ENCODE data around the gene TBL1XR1.
"Not testable (repeated sequence)": the region's sequence is repeated elsewhere in the genome, so short reads cannot be mapped to it uniquely, and the experiment has no call there.

The TBL1XR1 gene

DNA sequence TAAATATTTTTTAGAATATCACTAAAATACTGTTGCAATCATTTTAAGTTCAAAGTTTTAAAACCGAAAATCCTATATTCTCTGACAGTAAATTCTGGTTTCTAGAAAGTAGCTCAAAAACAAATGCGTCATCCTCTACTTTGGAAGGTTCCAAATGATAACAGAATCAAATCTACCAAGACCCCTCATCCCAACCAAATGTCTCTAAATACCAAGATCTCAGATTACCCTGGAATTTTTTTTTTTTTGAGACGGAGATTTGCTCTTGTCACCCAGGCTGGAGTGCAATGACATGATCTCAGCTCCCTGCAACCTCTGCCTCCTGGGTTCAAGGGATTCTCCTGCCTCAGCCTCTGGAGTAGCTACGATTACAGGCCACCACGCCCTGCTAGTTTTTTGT lies 16.8 kb downstream of the TBL1XR1 start:
- no peak for DNase-seq

DNA sequence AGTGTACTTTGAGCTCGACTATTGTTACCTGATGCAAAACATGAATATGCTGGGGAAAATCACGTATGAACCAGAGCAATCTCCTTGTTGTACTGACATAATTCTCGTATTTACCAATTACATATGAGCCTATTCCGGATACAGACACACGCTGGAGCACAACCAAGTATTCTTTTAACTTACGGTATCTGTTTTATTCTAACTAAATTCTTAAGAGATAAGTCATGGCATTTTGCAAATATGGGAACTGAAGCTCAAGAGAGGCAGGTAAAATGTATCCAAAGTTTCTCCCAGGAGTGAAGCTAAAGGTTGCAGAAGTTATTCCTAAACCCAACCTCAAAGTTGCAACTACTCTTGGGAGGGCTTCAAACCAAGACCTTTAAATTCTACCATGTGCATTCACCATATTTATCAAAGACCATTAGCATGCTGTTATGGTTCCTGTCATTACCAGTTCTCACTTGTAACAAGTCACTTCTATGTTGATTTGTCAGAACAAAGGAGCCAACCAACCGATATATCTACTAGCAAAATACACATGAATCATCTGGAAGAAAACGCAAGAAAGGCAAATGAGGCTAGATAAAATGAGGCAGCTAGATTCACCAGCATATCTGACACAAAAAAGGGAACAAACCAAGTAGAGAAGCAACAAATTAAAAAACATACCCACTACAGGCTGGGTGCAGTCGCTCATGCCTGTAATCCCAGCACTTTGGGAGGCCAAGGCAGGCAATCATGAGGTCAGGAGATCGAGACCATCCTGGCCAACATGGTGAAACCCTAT lies 17.8 kb downstream of the TBL1XR1 start:
- DNase-seq, result no peak

DNA sequence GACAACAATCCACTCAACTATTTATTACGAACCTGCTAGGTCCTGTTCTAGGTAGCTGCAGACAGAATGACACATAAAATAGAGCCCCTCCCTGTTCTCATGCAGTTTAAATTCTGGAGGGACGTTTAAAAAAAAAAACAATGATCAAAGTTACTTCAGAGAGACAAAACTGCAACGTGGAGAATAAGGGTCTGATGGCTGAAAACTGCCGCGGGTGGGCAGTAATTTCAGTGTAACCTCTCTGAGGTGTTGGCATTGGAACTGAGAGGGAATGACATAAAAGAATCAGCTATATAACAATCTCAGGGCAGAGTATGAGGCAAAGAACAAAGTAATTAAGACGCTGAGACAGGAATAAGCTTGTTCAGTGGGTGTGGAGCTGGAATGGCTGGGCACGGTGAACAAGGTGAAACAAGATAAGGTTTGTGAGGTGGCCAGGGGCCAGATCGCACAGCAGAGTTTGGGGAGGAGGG lies 19.5 kb downstream of the TBL1XR1 start:
- DNase-seq, result no peak

DNA sequence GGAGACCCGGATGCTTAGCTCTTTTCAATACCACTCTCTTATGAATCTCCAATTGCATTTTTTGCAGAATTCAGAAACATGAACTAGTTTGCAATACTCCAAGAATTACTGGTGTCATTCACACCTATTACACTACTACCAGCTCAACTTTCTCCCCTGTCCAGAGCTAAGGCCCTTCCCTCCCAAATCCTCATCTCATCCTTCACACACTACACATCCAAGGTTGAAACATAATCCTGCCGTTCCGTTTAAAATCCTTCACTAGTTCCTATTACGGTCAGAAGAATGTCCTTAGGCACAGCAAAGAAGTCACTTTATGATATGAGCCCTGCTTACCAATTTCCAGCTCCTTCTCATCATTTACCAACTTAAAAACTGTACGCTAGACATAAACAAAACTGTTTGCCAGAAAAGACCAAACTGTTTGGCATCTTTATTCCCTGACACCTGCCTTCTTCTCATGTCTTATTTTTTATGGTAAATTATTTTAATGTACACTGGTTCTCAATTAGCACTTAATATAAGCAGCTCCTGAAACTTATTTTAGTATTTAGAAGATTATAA lies 22.6 kb downstream of the TBL1XR1 start:
- no peak for DNase-seq

DNA sequence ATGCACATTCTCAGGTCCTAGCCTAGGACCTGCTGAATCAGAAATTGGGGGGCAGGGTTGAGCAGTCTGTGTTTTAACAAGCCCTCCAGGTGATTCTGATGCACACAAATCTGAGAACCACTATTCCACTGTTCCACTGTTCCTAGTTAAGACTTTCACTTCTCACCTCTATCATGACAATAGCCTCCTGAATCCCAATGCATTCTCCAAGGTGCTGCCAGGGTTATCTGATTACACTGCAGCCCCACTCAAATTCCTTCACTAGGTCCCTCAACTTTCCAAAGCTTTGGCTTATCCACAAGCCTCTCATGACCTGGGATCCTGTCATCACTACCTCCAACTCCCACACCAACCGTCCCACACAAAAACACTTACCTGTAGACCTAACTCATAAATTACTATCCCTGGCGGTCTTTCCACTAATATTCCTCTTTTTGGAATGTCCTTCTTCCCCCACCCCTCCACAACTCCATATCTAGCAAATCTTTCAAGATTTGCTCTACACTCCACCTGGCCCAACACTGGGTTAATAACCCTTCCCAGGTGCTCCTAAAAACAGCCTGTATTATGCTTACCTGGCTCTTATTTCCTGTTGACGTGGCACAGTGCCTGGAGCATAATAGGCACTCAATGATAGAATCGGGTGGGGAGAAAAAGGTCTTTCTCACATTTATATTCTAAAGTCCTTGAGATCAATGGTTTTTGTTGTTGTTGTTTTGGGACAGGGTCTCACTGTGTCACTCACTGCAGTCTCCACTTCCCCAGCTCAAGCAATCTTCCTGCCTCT lies 27.2 kb downstream of the TBL1XR1 start:
- no peak for DNase-seq

DNA sequence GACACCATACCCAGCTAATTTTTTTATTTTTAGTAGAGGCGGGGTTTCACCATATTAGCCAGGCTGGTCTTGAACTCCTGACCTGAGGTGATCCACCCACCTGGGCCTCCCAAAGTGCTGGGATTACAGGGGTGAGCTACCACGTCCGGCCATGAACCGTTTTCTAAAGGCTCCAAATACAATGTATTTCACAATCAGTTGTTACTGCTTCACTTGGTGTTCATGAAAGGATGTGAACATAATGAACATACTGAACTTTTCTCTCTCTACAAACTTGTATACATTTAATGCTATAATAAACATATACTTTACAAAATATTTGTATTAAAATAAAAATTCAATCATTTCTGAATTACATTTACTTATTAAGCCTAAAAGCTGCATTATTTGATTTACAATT lies 28.9 kb downstream of the TBL1XR1 start:
- DNase-seq, result no peak

DNA sequence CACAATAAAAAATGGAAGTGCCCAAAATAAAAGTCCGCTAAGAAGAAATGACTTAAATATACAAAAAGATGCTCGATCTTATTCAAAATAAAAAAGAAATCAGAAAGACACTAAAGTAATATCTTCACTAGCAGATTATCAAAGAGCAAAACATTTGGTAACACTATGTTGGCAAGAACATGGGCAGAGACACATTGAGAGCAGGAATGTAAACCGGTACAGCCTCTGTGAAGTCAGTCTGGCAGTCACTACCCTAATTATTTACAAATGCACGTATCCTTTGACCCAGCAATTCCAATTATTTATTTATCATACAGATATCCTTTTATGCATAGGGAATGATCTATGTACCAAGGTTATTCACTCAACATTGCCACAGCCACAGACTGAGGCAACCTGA lies 34.5 kb downstream of the TBL1XR1 start:
- DNase-seq, result no peak

DNA sequence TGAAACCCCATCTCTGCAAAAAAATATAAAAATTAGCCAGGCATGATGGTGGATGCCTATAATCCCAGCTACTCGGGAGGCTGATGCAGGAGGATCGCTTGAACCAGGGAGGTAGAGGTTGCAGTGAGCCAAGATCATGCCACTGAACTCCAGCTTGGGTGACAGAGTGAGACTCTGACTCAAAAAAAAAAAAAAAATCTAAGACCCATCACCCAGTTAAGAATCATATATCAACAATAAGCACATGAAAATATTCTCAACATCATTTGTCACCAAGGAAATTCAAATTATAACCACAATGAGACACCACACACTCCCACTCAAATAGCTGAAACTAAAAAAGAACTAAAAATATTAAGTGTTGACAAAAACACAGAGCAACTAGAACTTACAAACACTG lies 35.7 kb downstream of the TBL1XR1 start:
- DNase-seq, result not testable (repeated sequence)

DNA sequence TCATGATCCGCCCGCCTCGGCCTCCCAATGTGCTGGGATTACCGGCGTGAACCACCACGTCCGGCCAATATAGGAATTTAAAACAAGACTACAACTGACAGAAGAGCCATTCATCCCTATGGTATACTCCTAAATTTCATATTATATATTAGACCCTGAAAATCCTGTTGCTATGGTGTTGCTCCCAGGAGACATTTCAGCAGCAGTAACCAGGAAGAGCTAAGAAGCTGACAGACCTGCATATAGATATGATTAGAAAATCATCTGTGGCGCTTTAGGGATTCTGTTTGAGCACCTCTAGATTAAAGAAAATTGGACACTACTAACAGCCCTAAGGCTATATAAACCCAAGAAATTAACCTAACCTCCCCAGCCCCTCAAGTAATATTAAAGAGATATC lies 38.8 kb downstream of the TBL1XR1 start:
- DNase-seq, result no peak

DNA sequence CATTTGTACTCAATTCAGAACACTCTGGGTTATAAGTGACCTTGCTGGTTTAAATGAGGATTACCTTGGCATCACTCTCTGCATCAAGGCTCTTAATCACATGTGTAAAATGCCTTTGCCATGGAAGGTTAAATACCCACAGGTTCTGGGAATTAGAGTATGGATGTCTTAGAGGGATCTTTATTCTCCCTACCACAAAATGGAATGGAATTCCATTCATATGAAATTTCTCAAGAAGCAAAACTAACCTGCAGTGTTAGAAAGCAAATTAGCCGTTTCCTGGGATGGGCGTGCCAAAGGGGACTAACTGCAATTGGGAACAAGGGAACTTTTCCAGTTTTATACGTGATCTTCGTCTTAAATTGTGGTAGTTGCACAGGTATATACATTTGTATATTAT lies 39.8 kb downstream of the TBL1XR1 start:
- no peak for DNase-seq

DNA sequence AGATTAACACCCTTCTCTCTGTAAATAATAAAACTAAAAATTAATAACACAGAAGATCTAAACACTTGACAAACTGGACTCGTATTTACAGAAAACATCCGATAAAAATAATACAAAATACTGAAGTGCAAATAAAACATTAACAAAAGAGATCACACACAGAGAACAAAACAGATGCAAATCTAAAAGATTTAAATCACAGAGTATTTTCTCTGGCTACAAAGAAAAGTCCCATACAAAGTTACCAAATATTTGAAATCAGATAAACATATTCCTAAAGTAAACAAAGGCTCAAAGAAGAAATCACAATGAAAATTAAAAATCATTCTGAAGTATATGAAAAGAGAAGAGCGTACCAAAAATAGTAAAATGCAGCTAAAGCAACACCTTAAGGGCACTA lies 42.5 kb downstream of the TBL1XR1 start:
- DNase-seq, result no peak

DNA sequence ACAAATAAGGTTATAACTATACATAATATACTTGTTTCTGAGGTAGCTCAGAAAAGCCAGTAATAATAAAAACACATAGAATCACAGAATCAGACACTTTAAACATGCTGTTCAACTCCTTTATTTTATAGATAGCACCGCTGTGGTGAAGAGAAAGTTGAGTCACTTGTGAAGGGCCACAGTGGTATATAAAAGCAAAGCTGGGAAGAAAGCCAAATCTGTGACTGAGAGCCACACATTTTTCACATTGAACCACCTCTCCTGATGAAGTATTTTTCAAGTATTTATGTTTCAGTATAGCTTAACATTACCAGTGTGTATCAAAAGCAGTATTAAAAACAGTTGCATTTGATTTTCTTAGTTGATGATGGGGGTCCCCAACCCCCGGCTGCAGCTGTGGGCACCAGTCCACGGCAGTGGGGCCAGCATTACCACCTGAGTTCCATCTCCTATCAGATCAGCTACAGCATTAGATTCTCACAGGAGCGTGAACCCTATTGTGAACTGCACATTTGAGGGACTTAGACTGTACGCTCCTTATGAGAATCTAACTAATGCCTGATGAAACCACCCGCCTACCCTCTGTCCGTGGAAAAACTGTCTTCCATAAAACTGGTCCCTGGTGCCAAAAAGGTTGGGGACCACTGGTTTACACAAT lies 46.2 kb downstream of the TBL1XR1 start:
- DNase-seq, result peak; percentile 76

DNA sequence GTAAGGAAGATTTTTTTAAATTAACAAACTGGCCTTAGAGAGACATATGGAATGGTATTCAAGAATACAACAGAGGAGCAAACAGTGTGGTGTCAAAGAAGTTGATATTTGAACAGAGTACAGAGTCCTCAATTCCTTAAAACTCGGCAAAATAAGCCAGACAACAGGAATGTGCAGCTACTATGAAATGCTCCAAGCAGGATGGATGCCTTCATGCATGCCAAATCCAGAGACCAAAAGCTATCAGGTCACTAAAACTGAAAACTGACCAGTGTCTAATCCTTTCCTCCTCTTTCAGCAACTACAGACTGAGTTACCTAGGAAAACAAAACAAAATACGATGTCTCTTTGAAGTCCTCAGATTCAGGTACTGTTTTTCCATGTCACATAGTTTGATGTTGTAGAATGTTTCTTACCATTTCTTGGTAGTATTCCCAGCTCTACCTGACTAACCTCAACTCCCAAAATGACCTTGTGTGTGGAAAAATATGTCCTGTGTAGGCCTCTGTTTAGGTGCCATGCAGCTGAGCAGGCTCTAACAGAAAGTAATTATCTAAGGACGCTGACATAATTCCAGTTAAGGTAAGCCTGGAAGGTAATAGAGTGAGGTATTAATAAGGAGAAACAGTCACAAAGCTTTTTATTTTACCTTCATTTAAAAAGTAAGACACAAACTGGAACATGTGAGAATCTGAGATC lies 46.9 kb downstream of the TBL1XR1 start:
- DNase-seq, result no peak

DNA sequence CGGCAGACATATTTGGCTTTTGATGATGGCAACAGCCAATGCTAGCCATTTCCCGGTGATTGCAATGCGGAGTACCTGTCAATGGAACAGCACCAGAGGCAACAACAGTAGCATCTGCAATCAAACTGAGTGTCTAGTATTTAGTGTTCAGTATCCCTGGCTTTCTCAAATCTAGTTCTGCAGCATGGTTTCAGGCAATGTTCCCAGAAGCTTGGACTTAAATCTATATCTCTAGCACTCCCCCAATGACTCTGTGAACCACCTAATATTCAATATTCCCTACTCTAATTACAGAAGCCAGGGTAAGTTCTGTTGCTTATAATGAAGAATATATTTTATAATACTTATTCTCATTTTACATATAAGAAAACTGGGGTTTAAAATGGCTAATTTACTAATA lies 48.2 kb downstream of the TBL1XR1 start:
- DNase-seq, result no peak

DNA sequence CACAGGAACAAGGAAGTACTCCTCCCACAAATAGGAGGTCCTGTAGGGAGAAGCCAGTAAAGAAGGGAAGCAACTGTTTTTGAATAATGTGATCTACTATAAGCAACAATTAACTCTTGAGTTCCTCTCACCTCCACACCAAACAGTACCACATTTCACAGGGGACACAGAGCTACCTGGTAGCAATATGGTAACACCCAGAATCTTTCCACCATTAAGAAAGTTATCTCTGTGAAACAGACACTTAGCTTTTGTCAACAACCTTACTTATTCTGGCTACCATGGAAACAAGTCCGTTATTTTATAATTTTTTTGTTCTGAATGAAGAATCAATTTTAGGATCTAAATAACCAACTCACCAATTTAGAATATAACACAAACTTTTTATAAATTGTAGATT lies 49.5 kb downstream of the TBL1XR1 start:
- DNase-seq, result no peak

DNA sequence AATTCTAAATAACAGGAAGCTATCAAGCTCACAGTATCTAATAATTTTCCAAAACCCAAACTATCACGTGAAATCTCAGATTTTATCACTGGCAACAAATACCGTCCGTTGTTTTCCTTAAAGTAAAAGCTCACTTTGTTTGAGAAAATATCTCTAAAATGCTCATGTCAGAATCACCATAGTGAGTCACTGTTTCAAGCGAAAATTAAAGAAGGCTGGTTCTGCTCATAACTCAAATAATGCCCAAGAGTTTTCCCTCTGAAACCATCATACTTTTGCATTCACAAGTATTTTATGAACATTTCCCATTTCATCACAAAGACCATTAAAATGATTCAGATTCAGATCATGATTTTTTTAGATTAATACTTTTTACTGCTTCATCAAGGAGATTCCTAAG lies 50.6 kb downstream of the TBL1XR1 start:
- DNase-seq, result no peak

DNA sequence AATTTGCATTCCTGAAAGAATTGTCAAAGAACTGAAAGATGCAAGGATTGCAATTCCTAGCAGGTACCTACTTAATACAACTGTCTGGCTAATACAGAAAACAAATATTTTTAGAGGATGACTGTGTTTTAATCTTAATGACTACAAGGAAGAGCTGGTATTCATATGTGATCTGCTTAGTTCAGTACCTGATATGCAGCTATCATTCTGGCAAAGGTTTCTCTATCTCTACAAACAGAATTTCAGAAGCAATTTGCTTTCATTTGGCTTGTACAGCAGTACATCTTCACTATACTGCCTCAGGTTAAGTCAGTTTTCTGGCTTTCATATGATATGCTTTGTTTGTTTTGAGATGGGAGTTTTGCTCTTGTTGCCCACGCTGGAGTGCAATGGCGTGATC lies 51.3 kb downstream of the TBL1XR1 start:
- DNase-seq, result no peak

DNA sequence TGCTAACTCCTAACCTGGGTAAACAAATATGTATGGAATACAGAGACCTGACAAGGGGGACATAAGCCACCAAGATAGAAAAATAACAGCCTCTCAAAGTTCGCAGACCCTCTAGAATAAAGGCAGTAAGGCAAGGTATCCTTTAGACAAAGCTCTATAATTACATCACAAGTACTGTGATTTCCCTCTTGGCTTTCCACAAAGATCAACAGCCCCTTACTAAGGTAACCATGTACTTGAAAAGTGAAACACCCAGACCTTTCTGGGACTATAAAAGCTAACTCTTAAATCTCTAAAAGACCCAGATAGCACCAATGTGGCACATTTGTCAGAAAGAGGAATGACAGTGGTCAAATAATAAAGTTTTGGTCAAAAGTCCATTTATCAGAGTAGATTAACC lies 51.9 kb downstream of the TBL1XR1 start:
- DNase-seq, result no peak

DNA sequence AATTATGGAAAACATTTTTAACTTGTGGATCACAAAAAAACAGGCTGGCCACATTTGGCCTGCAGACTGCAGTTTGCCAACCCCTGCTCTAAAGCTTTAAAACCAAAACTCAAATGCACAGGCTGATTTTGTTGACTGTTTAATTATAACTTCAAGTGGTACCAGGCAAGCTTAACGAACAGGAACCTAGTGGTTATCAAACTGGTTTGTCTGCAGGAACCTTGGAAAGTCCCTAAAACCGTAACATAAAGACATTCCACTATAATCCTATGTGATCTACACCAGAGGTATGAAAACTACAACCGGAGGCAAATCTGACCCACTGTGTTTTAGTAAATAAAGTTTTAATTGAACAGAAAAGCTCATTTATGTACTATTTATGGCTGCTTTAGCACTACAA lies 52.4 kb downstream of the TBL1XR1 start:
- no peak for DNase-seq

DNA sequence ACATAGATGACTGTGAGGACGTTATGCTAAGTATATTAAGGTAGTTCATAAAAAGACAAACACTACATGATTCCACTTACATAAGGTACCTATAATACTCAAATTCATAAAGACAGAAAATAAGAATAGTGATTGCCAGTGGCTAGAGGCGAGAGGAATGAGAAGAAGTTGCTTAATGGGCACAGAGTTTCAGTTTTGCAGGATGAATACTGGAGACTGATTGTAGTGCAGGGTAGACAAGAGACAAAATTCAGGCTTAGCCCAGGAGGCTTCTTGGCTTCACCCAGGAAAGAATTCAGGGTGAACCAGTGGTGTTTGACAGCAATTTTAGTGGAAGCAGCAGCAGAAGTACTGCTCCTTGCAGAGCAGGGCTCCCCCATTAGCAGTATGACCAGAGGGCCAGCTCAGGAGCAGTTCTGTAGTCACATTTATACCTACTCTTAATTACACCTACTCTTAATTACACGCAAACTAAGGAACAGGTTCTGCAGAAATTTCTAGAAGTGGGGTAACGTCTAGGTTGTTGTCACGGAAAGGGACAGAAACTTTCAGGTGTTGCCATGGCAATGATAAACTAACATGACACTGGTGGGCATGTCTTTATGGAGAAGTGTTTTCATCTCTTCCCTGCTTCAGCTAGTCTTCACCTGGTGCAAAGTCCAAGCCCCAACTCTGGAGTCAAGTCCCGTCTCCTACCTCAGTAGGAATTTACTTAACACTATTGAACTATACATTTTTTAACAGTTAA lies 55.2 kb downstream of the TBL1XR1 start:
- DNase-seq, result no peak

DNA sequence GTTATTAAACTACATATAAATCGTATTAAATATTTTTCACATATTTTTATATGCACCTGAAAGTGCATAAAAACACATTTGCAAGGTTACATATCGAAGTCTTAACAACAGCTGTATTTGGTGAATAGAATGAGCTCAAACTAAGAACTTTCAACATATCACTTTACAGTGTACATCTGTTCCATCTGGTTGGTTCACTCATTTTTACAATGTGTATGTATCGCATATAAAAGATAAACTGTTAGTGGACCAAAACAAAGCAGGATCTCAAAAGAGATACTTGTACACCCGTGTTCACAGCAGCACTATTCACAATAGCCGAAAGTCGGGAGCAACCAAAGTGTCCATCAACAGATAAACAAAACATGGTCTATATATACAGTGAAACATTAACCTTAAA lies 55.8 kb downstream of the TBL1XR1 start:
- DNase-seq, result no peak

DNA sequence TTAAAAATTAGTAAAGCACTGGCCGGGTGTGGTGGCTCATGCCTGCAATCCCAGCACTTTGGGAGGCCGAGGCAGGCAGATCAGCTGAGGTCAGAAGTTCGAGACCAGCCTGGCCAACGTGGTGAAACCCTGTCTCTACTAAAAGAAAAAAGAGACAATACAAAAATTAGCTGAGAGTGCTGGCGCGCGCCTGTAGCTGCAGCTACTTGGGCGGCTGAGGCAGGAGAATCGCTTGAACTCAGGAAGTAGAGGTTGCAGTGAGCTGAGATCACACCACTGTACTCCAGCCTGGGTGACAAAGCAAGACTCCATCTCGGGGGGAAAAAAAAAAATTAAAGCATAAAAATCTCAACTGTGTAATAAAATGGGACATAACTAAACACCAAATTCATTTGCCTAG lies 58.1 kb downstream of the TBL1XR1 start:
- DNase-seq, result not testable (repeated sequence)

Data from DMS79 (cell line).